NCI-H1694 treated with DMSO at 0.1 percent for 48 hours (cell line): ENCODE results near the gene NECAB3.
"Not testable (repeated sequence)": the region's sequence is repeated elsewhere in the genome, so short reads cannot be mapped to it uniquely, and the experiment has no call there.

Experiments
- DNase-seq: peaks from one replicate; lab custom pipeline; 2025; lab: John Stamatoyannopoulos, UW

Gene NECAB3

GRCh38 chr20:33674294-33675135 is at the start of gene NECAB3:
Gene NECAB3 (minus strand): TSS chr20:33674428. CDS start chr20:33674352, 76 bp downstream.
- peak; percentile 9 for DNase-seq

GRCh38 chr20:33721391-33722140 is 47.3 kb upstream of the NECAB3 start:
- no peak for DNase-seq

GRCh38 chr20:33719989-33720709 is 45.9 kb upstream of the NECAB3 start, which contains the start of gene PXMP4:
Gene PXMP4 (minus strand): TSS chr20:33720310. CDS start chr20:33720207, 103 bp downstream.
- DNase-seq, result peak; percentile 99

- DNase-seq, result no peak
Measured at GRCh38 chr20:33719277-33719988, 45.2 kb upstream of the NECAB3 start.

- no peak for DNase-seq
Measured at GRCh38 chr20:33716498-33716897, 42.3 kb upstream of the NECAB3 start.

GRCh38 chr20:33713865-33714367 is 39.7 kb upstream of the NECAB3 start:
- no peak for DNase-seq

- DNase-seq, result no peak
Measured at GRCh38 chr20:33711446-33711738, 37.2 kb upstream of the NECAB3 start.

GRCh38 chr20:33710681-33711445 is 36.6 kb upstream of the NECAB3 start:
- DNase-seq, result no peak

GRCh38 chr20:33709905-33710541 is 35.8 kb upstream of the NECAB3 start:
- DNase-seq, result no peak

GRCh38 chr20:33709398-33709797 is 35.2 kb upstream of the NECAB3 start:
- no peak for DNase-seq

GRCh38 chr20:33707668-33708067 is 33.4 kb upstream of the NECAB3 start:
- DNase-seq, result no peak

- DNase-seq, result no peak
Measured at GRCh38 chr20:33704197-33704924, 30.1 kb upstream of the NECAB3 start.

- DNase-seq, result no peak
Measured at GRCh38 chr20:33703498-33704137, 29.4 kb upstream of the NECAB3 start.

GRCh38 chr20:33702861-33703260 is 28.6 kb upstream of the NECAB3 start:
- peak; percentile 95 for DNase-seq

- no peak for DNase-seq
Measured at GRCh38 chr20:33701629-33702450, 27.6 kb upstream of the NECAB3 start.

- not testable (repeated sequence) for DNase-seq
Measured at GRCh38 chr20:33700696-33701441, 26.6 kb upstream of the NECAB3 start.

- not testable (repeated sequence) for DNase-seq
Measured at GRCh38 chr20:33698966-33699365, 24.7 kb upstream of the NECAB3 start.

GRCh38 chr20:33697129-33697528 is 22.9 kb upstream of the NECAB3 start:
- DNase-seq, result no peak
